K562 (cell line): Measurements from ENCODE around the gene WDR5B. TPM values are rescaled to one million over a fixed set of nuclear protein-coding genes. Genes with fewer than 3 reads are reported as not detected.

Source experiments
- CBX3 ChIP-seq, 2 experiments: IDR thresholded peaks; 1 replicate in 1 of 2; 2 replicates in 1 of 2; pipeline ENCODE4 v1.6.1; 2012; ENCODE audit warnings: inconsistent platforms in 2 of 2, low read length in 2 of 2, borderline replicate concordance in 1 of 2, control low read depth in 1 of 2
- EGR1 ChIP-seq: fragments of 450-650 bp; conservative IDR thresholded peaks from 2 replicates; pipeline ENCODE4 v1.6.1; 2017; ENCODE audit warnings: mild to moderate bottlenecking
- EP400 ChIP-seq: fragments of 450-650 bp; IDR thresholded peaks from 2 replicates; pipeline ENCODE4 v1.6.1; 2017; ENCODE audit warnings: antibody characterized with exemption, mild to moderate bottlenecking, moderate library complexity
- HMG20B ChIP-seq: fragments of 250-450 bp; sonication (Bioruptor Pico); IDR thresholded peaks from 2 replicates; pipeline ENCODE4 v1.5.0; 2021; ENCODE audit warnings: mild to moderate bottlenecking
- SPI1 ChIP-seq: IDR thresholded peaks from 2 replicates; pipeline ENCODE4 v1.6.1; 2011; ENCODE audit warnings: low read depth, low read length, control low read depth, borderline replicate concordance
- TEAD2 ChIP-seq: fragments of 450-650 bp; IDR thresholded peaks from 2 replicates; pipeline ENCODE4 v1.6.1; 2016; ENCODE audit warnings: missing genetic modification characterization, control low read depth, missing compliant biosample characterization
- ZNF785 ChIP-seq: fragments of 250-450 bp; sonication (Bioruptor Pico); IDR thresholded peaks from 2 replicates; pipeline ENCODE4 v1.4.0; 2020; ENCODE audit warnings: mild to moderate bottlenecking
- polyA plus RNA-seq, 8 experiments: library from polyadenylated mRNA; depleted of rRNA in 4 of 8; stranded (reverse) in 5 of 8; unstranded in 3 of 8; fragments of >200 nt; fragmentation: Nextera tagmentation in 2 of 8; fragmentation: Illumina TruSeq in 1 of 8; extraction: Ambion mirVana in 2 of 8; extraction: Trizol in 1 of 8; gene quantifications; 2 replicates each; pipeline versions ENCODE4 v1.2.1 to v1.2.3, GENCODE V29; 2011 to 2014; ENCODE audit warnings: inconsistent platforms in 1 of 8, missing spikeins in 1 of 8
- total RNA-seq, 7 experiments: library from RNA; depleted of rRNA in 6 of 7; stranded (reverse); fragments of >200 nt in 6 of 7; fragmentation: Illumina TruSeq in 2 of 7; extraction: Trizol in 2 of 7; gene quantifications; 2 replicates each; pipeline versions ENCODE4 v1.2.1 to v1.2.3, GENCODE V29; 2011 to 2021; ENCODE audit warnings: low replicate concordance in 1 of 7
- TF ChIP-seq, protein P1 (sequence below): IDR thresholded peaks from 2 replicates; pipeline ENCODE4 v1.6.1; 2011; ENCODE audit warnings: borderline replicate concordance, low read depth, mild to moderate bottlenecking, moderate library complexity, low read length; ENCODE audit not compliant: insufficient read depth, poor library complexity, severe bottlenecking
- TF ChIP-seq, protein P2 (sequence below): sonication (generic); formaldehyde crosslinking; IDR thresholded peaks from 2 replicates; pipeline ENCODE4 v1.8.0; 2022; ENCODE audit warnings: mild to moderate bottlenecking, missing genetic modification reagents
- TF ChIP-seq, protein P3 (sequence below): fragments of 250-450 bp; sonication (Bioruptor Pico); IDR thresholded peaks from 2 replicates; pipeline ENCODE4 v1.4.0; 2020

WDR5B gene
- total and polyA plus RNA-seq, 9 of the 15 experiments (the other 6 are each of a cell fraction or from before 2014, with no cell fraction given) = 2.8 to 10.1 (median 4.2) TPM

DNA sequence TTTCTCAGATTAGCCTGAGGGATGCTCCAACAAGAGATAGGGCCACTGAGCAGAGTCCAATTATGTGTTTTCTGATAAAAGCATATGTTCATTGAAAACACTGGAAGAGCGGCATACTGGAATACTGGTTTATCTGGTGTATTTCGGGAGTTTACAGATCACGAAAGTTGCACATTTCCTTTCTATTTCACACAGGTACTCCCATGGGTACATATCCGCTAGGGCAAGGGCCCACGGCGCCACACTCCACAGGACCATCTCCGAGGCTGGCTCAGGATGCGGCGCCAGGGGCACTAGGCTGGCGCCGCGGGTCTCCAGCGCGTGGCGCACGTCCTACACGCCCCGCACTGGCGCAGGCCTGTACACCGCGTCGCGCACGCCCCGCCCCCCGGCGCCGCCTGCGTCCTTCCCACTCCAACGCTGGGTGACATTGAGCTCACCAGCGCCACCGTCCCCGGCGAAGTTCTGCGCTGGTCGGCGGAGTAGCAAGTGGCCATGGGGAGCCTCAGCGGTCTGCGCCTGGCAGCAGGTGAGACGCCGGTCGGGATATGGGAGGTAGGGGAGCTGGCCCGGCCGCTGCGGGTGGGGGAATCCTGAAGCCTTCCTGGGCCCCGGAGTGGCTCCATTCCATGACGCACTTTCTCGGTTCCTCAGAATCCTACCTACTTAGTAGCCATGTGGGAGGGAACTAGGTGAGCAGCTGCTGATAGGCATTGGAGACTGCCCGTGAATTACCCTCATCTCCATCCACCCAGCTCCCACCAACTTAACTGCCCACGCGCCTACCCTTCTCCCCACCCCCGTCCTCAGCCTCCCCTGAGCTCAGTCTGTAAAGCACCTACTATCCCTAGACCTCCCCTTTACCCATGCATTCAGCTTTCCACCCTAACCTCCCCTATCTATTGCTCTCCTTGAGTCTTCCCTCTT is 31.8 kb downstream of the WDR5B start, which contains the start of gene FAM162A (continued):
- TF ChIP-seq, protein P1, sequence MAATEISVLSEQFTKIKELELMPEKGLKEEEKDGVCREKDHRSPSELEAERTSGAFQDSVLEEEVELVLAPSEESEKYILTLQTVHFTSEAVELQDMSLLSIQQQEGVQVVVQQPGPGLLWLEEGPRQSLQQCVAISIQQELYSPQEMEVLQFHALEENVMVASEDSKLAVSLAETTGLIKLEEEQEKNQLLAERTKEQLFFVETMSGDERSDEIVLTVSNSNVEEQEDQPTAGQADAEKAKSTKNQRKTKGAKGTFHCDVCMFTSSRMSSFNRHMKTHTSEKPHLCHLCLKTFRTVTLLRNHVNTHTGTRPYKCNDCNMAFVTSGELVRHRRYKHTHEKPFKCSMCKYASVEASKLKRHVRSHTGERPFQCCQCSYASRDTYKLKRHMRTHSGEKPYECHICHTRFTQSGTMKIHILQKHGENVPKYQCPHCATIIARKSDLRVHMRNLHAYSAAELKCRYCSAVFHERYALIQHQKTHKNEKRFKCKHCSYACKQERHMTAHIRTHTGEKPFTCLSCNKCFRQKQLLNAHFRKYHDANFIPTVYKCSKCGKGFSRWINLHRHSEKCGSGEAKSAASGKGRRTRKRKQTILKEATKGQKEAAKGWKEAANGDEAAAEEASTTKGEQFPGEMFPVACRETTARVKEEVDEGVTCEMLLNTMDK = peak; percentile 95
- TF ChIP-seq, protein P2, sequence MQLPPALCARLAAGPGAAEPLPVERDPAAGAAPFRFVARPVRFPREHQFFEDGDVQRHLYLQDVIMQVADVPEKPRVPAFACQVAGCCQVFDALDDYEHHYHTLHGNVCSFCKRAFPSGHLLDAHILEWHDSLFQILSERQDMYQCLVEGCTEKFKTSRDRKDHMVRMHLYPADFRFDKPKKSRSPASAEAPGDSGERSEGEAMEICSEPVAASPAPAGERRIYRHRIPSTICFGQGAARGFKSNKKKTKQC (CRISPR knock-in tag) = peak; percentile 33; the same call in 1 of the 2 replicates
- TF ChIP-seq HMG20B (CRISPR knock-in tag) (no peak), TEAD2 (tag) (no peak), ZNF785 (no peak), SPI1 (no peak), EGR1 (peak; percentile 60; the same call in 1 of the 2 replicates), CBX3 (IDR thresholded peaks at IDR 0.05; ENCODE audit: borderline replicate concordance in 1 of 2, low read length in 2 of 2) (peak in 1 of 2 experiments; percentile 24; a peak in 1 of 3 replicates), EP400 (peak; percentile 76; the same call in 1 of the 2 replicates)
- TF ChIP-seq, protein P3, sequence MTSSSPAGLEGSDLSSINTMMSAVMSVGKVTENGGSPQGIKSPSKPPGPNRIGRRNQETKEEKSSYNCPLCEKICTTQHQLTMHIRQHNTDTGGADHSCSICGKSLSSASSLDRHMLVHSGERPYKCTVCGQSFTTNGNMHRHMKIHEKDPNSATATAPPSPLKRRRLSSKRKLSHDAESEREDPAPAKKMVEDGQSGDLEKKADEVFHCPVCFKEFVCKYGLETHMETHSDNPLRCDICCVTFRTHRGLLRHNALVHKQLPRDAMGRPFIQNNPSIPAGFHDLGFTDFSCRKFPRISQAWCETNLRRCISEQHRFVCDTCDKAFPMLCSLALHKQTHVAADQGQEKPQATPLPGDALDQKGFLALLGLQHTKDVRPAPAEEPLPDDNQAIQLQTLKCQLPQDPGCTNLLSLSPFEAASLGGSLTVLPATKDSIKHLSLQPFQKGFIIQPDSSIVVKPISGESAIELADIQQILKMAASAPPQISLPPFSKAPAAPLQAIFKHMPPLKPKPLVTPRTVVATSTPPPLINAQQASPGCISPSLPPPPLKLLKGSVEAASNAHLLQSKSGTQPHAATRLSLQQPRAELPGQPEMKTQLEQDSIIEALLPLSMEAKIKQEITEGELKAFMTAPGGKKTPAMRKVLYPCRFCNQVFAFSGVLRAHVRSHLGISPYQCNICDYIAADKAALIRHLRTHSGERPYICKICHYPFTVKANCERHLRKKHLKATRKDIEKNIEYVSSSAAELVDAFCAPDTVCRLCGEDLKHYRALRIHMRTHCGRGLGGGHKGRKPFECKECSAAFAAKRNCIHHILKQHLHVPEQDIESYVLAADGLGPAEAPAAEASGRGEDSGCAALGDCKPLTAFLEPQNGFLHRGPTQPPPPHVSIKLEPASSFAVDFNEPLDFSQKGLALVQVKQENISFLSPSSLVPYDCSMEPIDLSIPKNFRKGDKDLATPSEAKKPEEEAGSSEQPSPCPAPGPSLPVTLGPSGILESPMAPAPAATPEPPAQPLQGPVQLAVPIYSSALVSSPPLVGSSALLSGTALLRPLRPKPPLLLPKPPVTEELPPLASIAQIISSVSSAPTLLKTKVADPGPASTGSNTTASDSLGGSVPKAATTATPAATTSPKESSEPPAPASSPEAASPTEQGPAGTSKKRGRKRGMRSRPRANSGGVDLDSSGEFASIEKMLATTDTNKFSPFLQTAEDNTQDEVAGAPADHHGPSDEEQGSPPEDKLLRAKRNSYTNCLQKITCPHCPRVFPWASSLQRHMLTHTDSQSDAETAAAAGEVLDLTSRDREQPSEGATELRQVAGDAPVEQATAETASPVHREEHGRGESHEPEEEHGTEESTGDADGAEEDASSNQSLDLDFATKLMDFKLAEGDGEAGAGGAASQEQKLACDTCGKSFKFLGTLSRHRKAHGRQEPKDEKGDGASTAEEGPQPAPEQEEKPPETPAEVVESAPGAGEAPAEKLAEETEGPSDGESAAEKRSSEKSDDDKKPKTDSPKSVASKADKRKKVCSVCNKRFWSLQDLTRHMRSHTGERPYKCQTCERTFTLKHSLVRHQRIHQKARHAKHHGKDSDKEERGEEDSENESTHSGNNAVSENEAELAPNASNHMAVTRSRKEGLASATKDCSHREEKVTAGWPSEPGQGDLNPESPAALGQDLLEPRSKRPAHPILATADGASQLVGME (CRISPR knock-in tag) = no peak
